ENCODE measurements around the gene CEBPA.

CEBPA gene

GRCh38 chr19:33255781-33256180 lies 46.6 kb downstream of the CEBPA start:
- Histone ChIP-seq H3F3A (ENCODE audit: insufficient read depth) (no peaks in the 10 kb centered on the region), H3K36me3 (ENCODE audit: low read length) (no peaks in the 10 kb centered on the region), H3K4me3 (ENCODE audit: insufficient read depth, low read length, poor library complexity, severe bottlenecking) (no peak overlapping the region), H3K4me2 (ENCODE audit: low read depth, low read length, poor library complexity, severe bottlenecking) (no peak overlapping the region), H3K9me2 (replicated peaks; ENCODE audit: insufficient read depth, low read length) (no peaks in the 10 kb centered on the region), H3K9me3 (ENCODE audit: insufficient read depth, low read length) (no peaks in the 10 kb centered on the region), H3K27me3 (ENCODE audit: low read length) (no peaks in the 10 kb centered on the region), H3K79me2 (ENCODE audit: insufficient read depth, low read length) (no peaks in the 10 kb centered on the region), H4K20me1 (ENCODE audit: low read depth, low read length) (no peaks in the 10 kb centered on the region), H3K27ac (ENCODE audit: low read depth, low read length) (no peak overlapping the region), H2AFZ (ENCODE audit: low read depth, low read length, severe bottlenecking) (no peak overlapping the region), H3K9ac (ENCODE audit: low read length) (no peak overlapping the region)
- TF ChIP-seq EZH2phosphoT487 (conservative IDR thresholded peaks at IDR 0.05; ENCODE audit: low read length) = no peak
- no peak for TF ChIP-seq CTCF (IDR thresholded peaks at IDR 0.05; ENCODE audit: insufficient read depth, low read length, poor library complexity, severe bottlenecking)

GRCh38 chr19:33254245-33254824 lies 48.0 kb downstream of the CEBPA start:
- Histone ChIP-seq H3K27ac (ENCODE audit: low read depth, low read length) (no peak overlapping the region), H3K79me2 (ENCODE audit: insufficient read depth, low read length) (no peaks in the 10 kb centered on the region), H3K9me2 (replicated peaks; ENCODE audit: insufficient read depth, low read length) (no peaks in the 10 kb centered on the region), H3K36me3 (ENCODE audit: low read length) (no peaks in the 10 kb centered on the region), H3K9me3 (ENCODE audit: insufficient read depth, low read length) (no peaks in the 10 kb centered on the region), H3K27me3 (ENCODE audit: low read length) (no peaks in the 10 kb centered on the region), H3F3A (ENCODE audit: insufficient read depth) (no peaks in the 10 kb centered on the region), H3K9ac (ENCODE audit: low read length) (no peak overlapping the region), H3K4me2 (ENCODE audit: low read depth, low read length, poor library complexity, severe bottlenecking) (no peak overlapping the region), H2AFZ (ENCODE audit: low read depth, low read length, severe bottlenecking) (no peak overlapping the region), H4K20me1 (ENCODE audit: low read depth, low read length) (no peaks in the 10 kb centered on the region), H3K4me3 (ENCODE audit: insufficient read depth, low read length, poor library complexity, severe bottlenecking) (no peak overlapping the region)
- TF ChIP-seq EZH2phosphoT487 (conservative IDR thresholded peaks at IDR 0.05; ENCODE audit: low read length) = no peak
- no peak for TF ChIP-seq CTCF (IDR thresholded peaks at IDR 0.05; ENCODE audit: insufficient read depth, low read length, poor library complexity, severe bottlenecking)

- no peaks in the 10 kb centered on the region for H3K9me3 ChIP-seq (ENCODE audit: insufficient read depth, low read length)
- TF ChIP-seq EZH2phosphoT487 (conservative IDR thresholded peaks at IDR 0.05; ENCODE audit: low read length) (no peak), CTCF (IDR thresholded peaks at IDR 0.05; ENCODE audit: insufficient read depth, low read length, poor library complexity, severe bottlenecking) (no peak)
- no peaks in the 10 kb centered on the region for H3K27me3 ChIP-seq (ENCODE audit: low read length)
- no peaks in the 10 kb centered on the region for H4K20me1 ChIP-seq (ENCODE audit: low read depth, low read length)
- no peak overlapping the region for H2AFZ ChIP-seq (ENCODE audit: low read depth, low read length, severe bottlenecking)
- no peak overlapping the region for H3K4me3 ChIP-seq (ENCODE audit: insufficient read depth, low read length, poor library complexity, severe bottlenecking)
- H3K79me2 ChIP-seq (ENCODE audit: insufficient read depth, low read length) = no peaks in the 10 kb centered on the region
- H3K27ac ChIP-seq (ENCODE audit: low read depth, low read length) = no peak overlapping the region
- H3K9ac ChIP-seq (ENCODE audit: low read length) = no peak overlapping the region
- H3K4me2 ChIP-seq (ENCODE audit: low read depth, low read length, poor library complexity, severe bottlenecking) = no peak overlapping the region
- no peaks in the 10 kb centered on the region for H3K9me2 ChIP-seq (replicated peaks; ENCODE audit: insufficient read depth, low read length)
- no peaks in the 10 kb centered on the region for H3F3A ChIP-seq (ENCODE audit: insufficient read depth)
- no peaks in the 10 kb centered on the region for H3K36me3 ChIP-seq (ENCODE audit: low read length)
Observed at GRCh38 chr19:33252971-33253370, 49.4 kb downstream of the CEBPA start.

Measured in SU-DHL-6 (cell line).